Middle frontal gyrus (tissue), 1 donor: Measurements from ENCODE around the gene LDLRAD4.

Experiments used
- DNase-seq: peaks from one replicate; pipeline ENCODE4 v3.0.0-alpha.2; 2015; ENCODE audit warnings: low spot score; ENCODE audit errors: extremely low spot score

LDLRAD4 gene

DNA sequence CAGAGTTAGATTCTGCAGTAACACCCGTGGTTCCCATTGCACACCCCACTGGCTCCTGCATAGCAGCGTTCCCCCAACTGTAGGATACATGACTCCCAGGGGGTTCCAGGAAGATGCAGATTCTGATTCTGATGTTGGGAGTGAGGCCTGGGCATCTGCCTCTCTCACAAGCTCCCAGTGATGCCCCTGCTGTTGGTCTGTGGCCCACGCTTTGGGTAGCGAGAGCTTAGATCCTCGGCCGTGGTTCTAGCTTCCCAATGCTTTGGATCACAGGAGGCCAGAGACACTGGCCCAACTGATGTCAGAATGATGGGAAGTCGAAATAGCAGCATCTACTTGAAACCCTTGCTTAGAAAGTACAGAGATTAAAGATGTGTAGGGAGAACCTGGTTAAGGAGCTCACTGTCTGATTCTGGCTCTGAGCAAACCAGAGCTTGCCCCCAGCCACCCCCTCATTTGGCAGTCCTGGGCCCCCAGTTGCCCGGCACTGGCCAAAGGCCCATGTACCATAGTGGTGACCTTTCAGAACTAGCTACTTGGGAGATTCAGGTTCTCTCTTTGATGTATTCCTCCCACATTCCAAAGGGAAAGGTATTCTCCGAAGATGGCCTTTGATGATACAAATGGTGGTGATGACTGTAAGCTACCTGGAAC lies 310.3 kb downstream of the LDLRAD4 start:
- no peak for DNase-seq

GRCh38 chr18:13530033-13530878 lies 311.7 kb downstream of the LDLRAD4 start:
- DNase-seq, result no peak

GRCh38 chr18:13530879-13531387 lies 312.4 kb downstream of the LDLRAD4 start:
- no peak for DNase-seq

GRCh38 chr18:13531681-13532325 lies 313.2 kb downstream of the LDLRAD4 start:
- no peak for DNase-seq

GRCh38 chr18:13532406-13533075 lies 314.0 kb downstream of the LDLRAD4 start:
- DNase-seq, result no peak

- DNase-seq, result no peak
Observed at GRCh38 chr18:13534631-13535030, 316.1 kb downstream of the LDLRAD4 start.

DNA sequence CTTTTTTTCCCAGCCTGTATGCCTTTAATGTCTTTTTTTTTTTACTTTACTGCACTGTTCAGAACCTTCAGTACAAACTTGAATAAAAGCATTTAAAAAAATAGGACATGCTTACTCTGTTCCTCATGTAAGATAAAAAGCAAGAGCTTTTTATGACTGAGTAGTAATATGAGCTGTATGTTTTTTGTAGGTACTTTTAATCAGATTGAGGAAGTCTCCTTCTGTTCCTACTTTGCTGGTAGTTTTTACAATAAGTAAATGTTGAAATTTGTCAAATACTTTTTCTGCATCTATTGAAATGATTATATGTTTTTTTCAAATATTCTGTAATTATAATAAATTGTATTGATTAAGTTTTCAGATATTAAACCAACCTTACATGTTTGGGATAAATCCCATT lies 318.0 kb downstream of the LDLRAD4 start:
- DNase-seq, result no peak

GRCh38 chr18:13537022-13537780 lies 318.6 kb downstream of the LDLRAD4 start:
- DNase-seq, result no peak

GRCh38 chr18:13538630-13539029 lies 320.1 kb downstream of the LDLRAD4 start:
- DNase-seq, result no peak

DNA sequence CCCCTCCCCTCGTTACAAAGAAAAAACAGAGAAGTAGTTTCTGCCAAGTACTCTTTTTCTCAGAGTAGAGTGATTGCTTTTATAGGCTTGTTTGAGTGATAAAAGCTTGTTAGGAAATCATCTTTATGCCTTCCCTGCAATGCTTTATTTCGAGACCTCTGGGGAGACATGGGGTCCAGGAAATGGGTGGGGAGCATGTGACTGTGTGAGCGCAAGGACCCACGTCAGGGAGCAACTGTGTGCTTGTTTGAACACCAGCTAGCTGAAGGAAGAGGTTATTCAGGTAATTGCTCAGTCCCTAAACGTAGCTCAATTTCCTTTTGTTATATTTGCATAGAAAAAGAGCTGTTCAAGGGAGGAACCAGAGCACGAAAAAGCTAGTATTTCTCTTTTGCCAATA lies 320.5 kb downstream of the LDLRAD4 start:
- DNase-seq, result no peak

DNA sequence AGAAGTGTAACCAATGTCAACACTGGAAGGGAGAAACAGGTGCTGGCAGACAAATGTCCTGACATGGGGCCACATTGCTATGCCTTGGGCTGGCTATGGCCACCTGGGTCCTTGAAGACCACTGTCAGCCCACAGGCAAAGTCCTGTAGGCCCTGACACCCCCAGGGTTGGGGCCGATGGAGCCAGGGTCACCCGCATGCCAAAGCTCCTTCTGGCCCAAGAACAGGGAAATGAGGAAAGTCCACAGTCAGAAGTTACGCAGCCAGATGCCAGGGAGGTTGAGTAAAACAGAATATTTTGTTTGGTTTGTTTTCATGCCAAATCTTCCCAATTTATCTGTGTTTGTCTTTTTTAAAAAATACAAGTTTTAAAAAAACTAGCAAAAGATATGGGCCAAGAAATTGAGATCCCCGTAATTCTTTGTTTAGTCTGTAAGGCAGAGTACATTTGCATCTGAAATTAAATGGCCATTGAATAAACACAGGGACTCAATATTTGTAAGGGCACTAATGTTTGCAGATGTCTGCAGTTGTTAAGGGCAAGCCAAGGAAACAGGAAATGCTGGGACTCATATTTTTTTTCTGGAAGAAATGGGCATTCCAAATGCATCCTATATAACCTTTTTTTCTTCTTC lies 321.4 kb downstream of the LDLRAD4 start:
- DNase-seq, result no peak

DNA sequence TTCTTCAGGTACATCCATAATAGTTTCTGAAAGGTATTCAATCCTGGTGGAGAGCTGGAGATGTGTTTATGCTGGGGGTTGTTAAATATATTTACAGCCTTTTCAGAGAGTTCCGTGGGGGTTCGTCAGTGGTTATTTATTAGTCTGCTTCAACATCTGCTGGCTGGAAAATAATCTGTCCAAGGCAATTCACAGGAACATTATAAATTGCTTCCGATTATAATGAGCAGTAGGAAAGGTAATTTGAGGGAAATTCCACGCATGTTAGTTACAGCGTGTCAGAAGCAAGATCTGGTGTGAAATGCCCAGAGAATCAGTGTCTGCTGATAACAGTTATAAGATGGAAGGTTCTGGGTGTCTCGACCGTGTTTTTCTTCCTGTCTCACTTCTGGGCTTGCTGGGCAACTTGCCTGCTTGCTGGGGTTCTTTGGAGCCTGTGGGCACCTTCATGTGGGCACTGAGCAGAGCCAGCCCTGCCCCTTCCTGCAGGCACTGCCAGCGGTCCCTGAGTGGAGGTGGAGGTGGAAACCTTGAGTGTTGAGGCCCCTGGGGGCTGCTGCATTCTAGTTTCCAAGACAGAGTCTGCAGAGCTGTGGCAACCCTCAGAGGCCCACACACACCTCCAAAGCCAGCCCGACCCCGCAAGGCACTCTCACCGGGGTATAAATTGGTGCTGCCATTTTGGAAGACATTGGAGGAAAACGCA lies 322.1 kb downstream of the LDLRAD4 start:
- no peak for DNase-seq

DNA sequence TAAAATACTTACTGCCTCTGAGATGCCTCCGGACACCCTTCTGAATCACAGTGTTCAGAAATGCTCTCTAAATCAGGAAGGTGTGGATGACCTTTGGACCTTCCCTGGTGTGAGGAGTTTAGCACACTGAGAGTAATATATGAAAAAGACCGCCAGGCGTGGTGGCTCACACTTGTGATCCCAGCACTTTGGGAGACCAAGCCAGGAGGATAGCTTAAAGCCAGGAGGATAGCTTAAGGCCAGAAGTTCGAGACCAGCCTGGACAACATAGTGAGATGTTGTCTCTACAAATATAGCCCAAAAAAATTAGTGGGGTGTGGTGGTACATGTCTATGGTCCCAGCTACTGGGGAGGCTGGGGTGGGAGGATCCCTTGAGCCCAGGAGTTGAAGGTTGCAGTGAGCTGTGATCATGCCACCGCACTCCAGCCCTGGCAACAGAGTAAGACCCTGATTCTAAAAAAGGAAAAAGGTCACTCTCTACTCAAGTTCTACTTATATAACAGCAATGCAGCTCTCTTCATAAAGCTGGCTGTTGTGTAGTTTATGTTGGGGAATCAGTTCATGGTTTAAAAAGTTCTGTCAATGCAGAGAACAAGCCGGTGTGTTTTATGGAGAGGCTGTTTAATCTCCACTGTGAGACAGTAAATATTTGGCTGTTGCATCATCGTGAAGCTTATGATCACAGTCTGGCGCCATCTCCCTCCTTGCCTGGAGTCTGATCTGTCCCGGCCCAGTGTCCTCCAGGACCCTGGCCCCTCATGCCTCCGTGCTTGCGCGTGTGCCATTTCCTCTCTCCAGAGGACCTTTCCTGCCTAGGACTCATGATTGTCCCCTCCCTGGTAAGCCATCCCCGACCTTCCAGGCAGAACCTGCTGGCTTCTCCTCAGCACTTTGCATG lies 323.3 kb downstream of the LDLRAD4 start:
- no peak for DNase-seq

DNA sequence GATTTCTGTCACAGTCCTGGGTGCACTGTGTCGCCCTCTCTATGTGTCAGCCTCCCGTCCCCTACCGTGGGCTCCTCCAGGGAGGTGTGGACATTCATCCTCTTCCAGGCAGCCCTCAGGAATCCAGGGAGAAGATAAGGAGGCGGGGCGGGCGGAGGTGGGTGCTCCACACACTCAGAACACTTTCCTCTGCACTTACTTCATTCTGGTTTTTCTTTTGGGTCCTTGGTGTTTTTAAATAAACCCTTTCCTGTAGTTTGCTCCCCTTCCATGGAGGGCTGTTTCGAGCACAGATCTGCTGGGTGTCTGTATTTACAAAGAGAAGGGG lies 323.9 kb downstream of the LDLRAD4 start:
- DNase-seq, result no peak

- no peak for DNase-seq
Observed at GRCh38 chr18:13543144-13543543, 324.6 kb downstream of the LDLRAD4 start.

- no peak for DNase-seq
Observed at GRCh38 chr18:13543811-13544732, 325.5 kb downstream of the LDLRAD4 start.

GRCh38 chr18:13544953-13545352 lies 326.4 kb downstream of the LDLRAD4 start:
- no peak for DNase-seq

DNA sequence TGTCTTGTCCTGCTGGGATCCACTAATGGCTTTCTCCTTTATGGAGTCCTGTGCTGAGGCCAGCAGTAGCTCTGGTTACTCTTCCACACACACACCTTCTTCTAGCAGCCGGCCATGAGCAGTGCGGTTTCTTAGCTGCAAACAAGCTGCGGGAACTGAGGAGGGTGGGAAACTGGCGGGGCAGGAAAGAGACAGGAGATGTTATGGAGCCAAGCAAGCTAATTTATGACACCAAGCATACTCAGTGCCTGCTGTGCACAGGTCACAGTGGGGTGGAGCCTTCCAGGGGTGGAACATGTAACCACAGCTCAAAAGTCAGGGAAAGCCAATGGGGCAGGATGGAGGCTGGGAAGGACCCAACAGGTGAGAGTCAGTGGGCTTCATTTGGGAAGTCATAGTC lies 327.0 kb downstream of the LDLRAD4 start:
- DNase-seq, result no peak
